HepG2 (cell line): ENCODE measurements around the gene RABL6. TPM values are rescaled to one million over a fixed set of nuclear protein-coding genes. Genes with fewer than 3 reads are reported as not detected.

ENCODE experiments used
- ARNTL ChIP-seq: sonication (generic); formaldehyde crosslinking; IDR thresholded peaks from 2 replicates; pipeline ENCODE4 v1.4.0; 2020; ENCODE audit warnings: mild to moderate bottlenecking, missing genetic modification reagents
- DNMT1 ChIP-seq: sonication (generic); formaldehyde crosslinking; IDR thresholded peaks from 2 replicates; pipeline ENCODE4 v1.5.1; 2020; ENCODE audit warnings: mild to moderate bottlenecking, missing genetic modification reagents
- GMEB2 ChIP-seq: IDR thresholded peaks from 2 replicates; pipeline ENCODE4 v1.6.1; 2016; ENCODE audit warnings: missing biosample characterization, missing genetic modification reagents, low read depth
- HMG20B ChIP-seq: conservative IDR thresholded peaks from 2 replicates; pipeline ENCODE4 v1.6.1; 2016; ENCODE audit warnings: missing genetic modification reagents, missing compliant biosample characterization
- JUNB ChIP-seq: sonication (generic); formaldehyde crosslinking; IDR thresholded peaks from 2 replicates; pipeline ENCODE4 v1.8.0; 2022; ENCODE audit warnings: missing genetic modification reagents, mild to moderate bottlenecking, borderline replicate concordance
- KLF12 ChIP-seq: sonication (generic); formaldehyde crosslinking; IDR thresholded peaks from 2 replicates; pipeline ENCODE4 v1.4.0; 2020; ENCODE audit warnings: missing genetic modification reagents, borderline replicate concordance
- MAFK ChIP-seq, 2 experiments: IDR thresholded peaks in 1 of 2; conservative IDR thresholded peaks in 1 of 2; 2 replicates each; pipeline ENCODE4 v1.6.1; 2011; ENCODE audit warnings: improper control_type of control experiment in 2 of 2, low read length in 2 of 2
- MED1 ChIP-seq: sonication (generic); formaldehyde crosslinking; IDR thresholded peaks from 2 replicates; pipeline ENCODE4 v1.4.0; 2020; ENCODE audit warnings: missing genetic modification reagents
- MXI1 ChIP-seq: IDR thresholded peaks from 3 replicates; pipeline ENCODE4 v1.6.1; 2012; ENCODE audit warnings: low read depth, low read length, inconsistent platforms, borderline replicate concordance
- NFATC3 ChIP-seq: sonication (generic); formaldehyde crosslinking; IDR thresholded peaks from 2 replicates; pipeline ENCODE4 v1.5.1; 2020; ENCODE audit warnings: mild to moderate bottlenecking, missing genetic modification reagents
- PAX8 ChIP-seq: sonication (generic); formaldehyde crosslinking; IDR thresholded peaks from 2 replicates; pipeline ENCODE4 v1.8.0; 2022; ENCODE audit warnings: mild to moderate bottlenecking, missing genetic modification reagents, borderline replicate concordance
- ZBTB20 ChIP-seq: sonication (generic); formaldehyde crosslinking; IDR thresholded peaks from 2 replicates; pipeline ENCODE4 v1.8.1; 2023; ENCODE audit warnings: missing genetic modification reagents, low read depth, mild to moderate bottlenecking, borderline replicate concordance
- ZIK1 ChIP-seq: sonication (generic); formaldehyde crosslinking; IDR thresholded peaks from 2 replicates; pipeline ENCODE4 v1.5.0; 2020; ENCODE audit warnings: mild to moderate bottlenecking, low read depth, missing genetic modification reagents, borderline replicate concordance
- ZMYM4 ChIP-seq: sonication (generic); formaldehyde crosslinking; IDR thresholded peaks from 2 replicates; pipeline ENCODE4 v1.8.1; 2023; ENCODE audit warnings: mild to moderate bottlenecking, missing genetic modification reagents
- ZNF263 ChIP-seq: sonication (generic); formaldehyde crosslinking; IDR thresholded peaks from 2 replicates; pipeline ENCODE4 v1.4.0; 2020; ENCODE audit warnings: missing genetic modification reagents
- ZNF317 ChIP-seq: sonication (generic); formaldehyde crosslinking; IDR thresholded peaks from 2 replicates; pipeline ENCODE4 v1.5.0; 2020; ENCODE audit warnings: mild to moderate bottlenecking, missing genetic modification reagents
- ZNF687 ChIP-seq: sonication (generic); formaldehyde crosslinking; IDR thresholded peaks from 2 replicates; pipeline ENCODE4 v1.5.1; 2020; ENCODE audit warnings: mild to moderate bottlenecking, missing genetic modification reagents, moderate library complexity
- ZNF747 ChIP-seq: sonication (generic); formaldehyde crosslinking; IDR thresholded peaks from 2 replicates; pipeline ENCODE4 v1.8.1; 2023; ENCODE audit warnings: missing genetic modification reagents, mild to moderate bottlenecking, borderline replicate concordance
- polyA plus RNA-seq, 8 experiments: library from polyadenylated mRNA; depleted of rRNA in 3 of 8; stranded (reverse) in 7 of 8; unstranded in 1 of 8; fragments of >200 nt; fragmentation: Illumina TruSeq in 4 of 8; extraction: Trizol in 4 of 8; gene quantifications; 2 replicates each; pipeline versions ENCODE4 v1.2.1 to v1.2.3, GENCODE V29; 2011 to 2016; ENCODE audit warnings: low read depth in 4 of 8, missing spikeins in 1 of 8, mixed read lengths in 1 of 8; ENCODE audit not compliant: insufficient read depth in 1 of 8
- total RNA-seq, 5 experiments: library from RNA; depleted of rRNA; stranded (reverse); fragments of >200 nt; fragmentation: Illumina TruSeq; extraction: Trizol; gene quantifications; 2 replicates each; pipeline ENCODE4 v1.2.3, GENCODE V29; 2016; ENCODE audit warnings: low read depth in 1 of 5
- TF ChIP-seq, protein P1 (sequence below): sonication (generic); formaldehyde crosslinking; IDR thresholded peaks from 2 replicates; pipeline ENCODE4 v1.8.1; 2023; ENCODE audit warnings: mild to moderate bottlenecking, missing genetic modification reagents

RABL6 gene
- total and polyA plus RNA-seq, 2 of the 13 experiments (the other 11 are each of a cell fraction or from before 2014, with no cell fraction given), result 81.5 to 125 TPM

DNA sequence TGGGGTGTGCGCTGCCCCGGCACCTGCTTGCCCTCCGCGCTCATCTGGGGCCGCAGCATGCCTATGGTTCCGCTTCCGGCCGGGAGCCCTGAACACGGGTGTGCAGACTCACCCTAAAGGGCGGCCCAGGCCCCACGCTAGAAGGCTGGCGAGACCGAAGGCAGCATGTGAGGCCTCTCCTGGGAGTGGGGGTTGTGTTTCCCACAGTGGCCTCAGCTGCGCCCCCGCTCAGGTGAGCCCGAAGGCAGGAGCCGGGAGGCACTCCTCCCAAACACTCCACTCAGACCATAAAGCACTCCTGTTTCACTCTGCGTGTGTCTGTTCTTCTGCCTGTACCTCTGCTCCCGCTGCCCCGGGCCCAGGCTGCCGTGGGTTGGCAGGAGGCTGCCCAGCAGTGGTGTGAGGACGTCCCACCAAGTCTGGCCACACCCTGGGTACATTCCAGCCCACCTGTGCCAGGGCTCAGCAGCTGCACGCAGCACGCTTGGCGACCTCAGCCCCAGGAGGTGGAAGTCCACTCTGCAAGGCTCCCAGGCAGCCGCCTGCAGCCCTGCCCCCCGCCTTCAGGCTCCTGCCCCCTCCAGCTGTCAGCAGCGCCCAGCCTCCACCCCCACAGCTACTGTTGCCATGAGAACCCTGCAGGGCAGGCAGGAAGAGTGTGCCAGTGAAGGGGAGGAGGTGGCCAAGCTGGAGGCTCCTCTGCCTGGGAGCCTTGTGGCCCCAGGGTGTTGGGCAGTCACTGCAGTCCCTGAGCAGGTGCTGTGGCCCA, 33.3 kb downstream of the RABL6 start (continued):
- TF ChIP-seq DNMT1 (0 out of 2 replicates have a peak, but pooled peaks have one; percentile 20), MXI1 (peak; percentile 78; the same call in 1 of the 3 replicates), ZNF317 (CRISPR knock-in tag) (0 out of 2 replicates have a peak, but pooled peaks have one; percentile 29), MED1 (CRISPR knock-in tag) (peak; percentile 37; the same call in 1 of the 2 replicates), ZBTB20 (CRISPR knock-in tag) (no peak), ZNF687 (CRISPR knock-in tag) (peak; percentile 85), ARNTL (CRISPR knock-in tag) (peak; percentile 78; the same call in 1 of the 2 replicates), ZIK1 (CRISPR knock-in tag) (peak; percentile 32; the same call in 1 of the 2 replicates), MAFK (conservative IDR thresholded peaks at IDR 0.05 in 1 of 2, IDR thresholded peaks at IDR 0.05 in 1 of 2; ENCODE audit: low read length in 2 of 2) (no peak), ZMYM4 (0 out of 2 replicates have a peak, but pooled peaks have one; percentile 23), NFATC3 (CRISPR knock-in tag) (0 out of 2 replicates have a peak, but pooled peaks have one; percentile 20), KLF12 (0 out of 2 replicates have a peak, but pooled peaks have one; percentile 34), PAX8 (CRISPR knock-in tag) (no peak), ZNF747 (CRISPR knock-in tag) (no peak), ZNF263 (CRISPR knock-in tag) (no peak; the same call in 1 of the 2 replicates), JUNB (CRISPR knock-in tag) (no peak), HMG20B (CRISPR knock-in tag) (0 out of 2 replicates have a peak, but pooled peaks have one; percentile 11), GMEB2 (CRISPR knock-in tag) (no peak)
- TF ChIP-seq, protein P1, sequence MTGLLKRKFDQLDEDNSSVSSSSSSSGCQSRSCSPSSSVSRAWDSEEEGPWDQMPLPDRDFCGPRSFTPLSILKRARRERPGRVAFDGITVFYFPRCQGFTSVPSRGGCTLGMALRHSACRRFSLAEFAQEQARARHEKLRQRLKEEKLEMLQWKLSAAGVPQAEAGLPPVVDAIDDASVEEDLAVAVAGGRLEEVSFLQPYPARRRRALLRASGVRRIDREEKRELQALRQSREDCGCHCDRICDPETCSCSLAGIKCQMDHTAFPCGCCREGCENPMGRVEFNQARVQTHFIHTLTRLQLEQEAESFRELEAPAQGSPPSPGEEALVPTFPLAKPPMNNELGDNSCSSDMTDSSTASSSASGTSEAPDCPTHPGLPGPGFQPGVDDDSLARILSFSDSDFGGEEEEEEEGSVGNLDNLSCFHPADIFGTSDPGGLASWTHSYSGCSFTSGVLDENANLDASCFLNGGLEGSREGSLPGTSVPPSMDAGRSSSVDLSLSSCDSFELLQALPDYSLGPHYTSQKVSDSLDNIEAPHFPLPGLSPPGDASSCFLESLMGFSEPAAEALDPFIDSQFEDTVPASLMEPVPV (CRISPR knock-in tag), result 0 out of 2 replicates have a peak, but pooled peaks have one; percentile 52
